PFSK-1 (cell line): ENCODE measurements around the gene RASSF7.

Experiments used
- POLR2AphosphoS5 ChIP-seq: IDR thresholded peaks from 2 replicates; pipeline ENCODE4 v1.6.1; 2012; ENCODE audit warnings: low read depth, mild to moderate bottlenecking, control low read depth, low read length, moderate library complexity
- REST ChIP-seq, 2 experiments: IDR thresholded peaks; 2 replicates each; pipeline versions ENCODE4 v1.6.1 to v1.8.0; 2011 to 2012; ENCODE audit warnings: low read depth in 2 of 2, low read length in 2 of 2, control low read depth in 1 of 2, inconsistent platforms in 1 of 2, mild to moderate bottlenecking in 1 of 2, moderate library complexity in 1 of 2; ENCODE audit not compliant: insufficient read depth in 1 of 2
- SIN3A ChIP-seq: IDR thresholded peaks from 2 replicates; pipeline ENCODE4 v1.6.1; 2012; ENCODE audit warnings: mild to moderate bottlenecking, low read length, moderate library complexity, borderline replicate concordance; ENCODE audit not compliant: insufficient read depth
- TAF1 ChIP-seq: IDR thresholded peaks from 2 replicates; pipeline ENCODE4 v1.6.1; 2012; ENCODE audit warnings: low read length, control low read depth, borderline replicate concordance; ENCODE audit not compliant: insufficient read depth

GRCh38 chr11:518463-519202, 42.1 kb upstream of the RASSF7 start:
- TF ChIP-seq TAF1 (no peak), REST (IDR thresholded peaks at IDR 0.05; ENCODE audit: insufficient read depth in 1 of 2, low read depth in 2 of 2, low read length in 2 of 2) (no peak), SIN3A (peak; percentile 18; the same call in 1 of the 2 replicates), POLR2AphosphoS5 (no peak)
